WTC11 (cell line): ENCODE measurements around the gene ZCCHC8. TPM values are rescaled to one million over a fixed set of nuclear protein-coding genes. Genes with fewer than 3 reads are reported as not detected.
"Not testable (repeated sequence)": the region's sequence is repeated elsewhere in the genome, so short reads cannot be mapped to it uniquely, and the experiment has no call there.

ENCODE experiments used
- ATAC-seq: fragments of 200-7000 bp; cut with Tn5 transposase; 2 replicates; pipeline ENCODE4 v1.10.0; 2021; ENCODE audit warnings: mild to moderate bottlenecking, moderate library complexity
- CTCF ChIA-PET: fragments of 300-600 bp; sonication (Branson Sonifier 250); formaldehyde crosslinking; loops from one replicate; lab custom pipeline; 2021; ENCODE audit warnings: antibody characterized with exemption; lab: Charles Lee
- POLR2A ChIA-PET: fragments of 350-600 bp; sonication (Branson Sonifier 250); formaldehyde crosslinking; loops from one replicate; lab custom pipeline; 2021; ENCODE audit warnings: antibody characterized with exemption; lab: Charles Lee
- DNase-seq: peaks from one replicate; pipeline ENCODE4 v3.0.0; 2021; ENCODE audit warnings: low spot score
- H3K27ac Mint-ChIP-seq: 2 replicates; pipeline ENCODE4 v1.8.0; 2021; ENCODE audit warnings: mixed read lengths
- H3K27me3 Mint-ChIP-seq: 2 replicates; pipeline ENCODE4 v1.8.0; 2021; ENCODE audit warnings: low read depth, mild to moderate bottlenecking, moderate library complexity, mixed read lengths
- H3K36me3 Mint-ChIP-seq: 2 replicates; pipeline ENCODE4 v1.8.0; 2021; ENCODE audit warnings: mixed read lengths
- H3K4me1 Mint-ChIP-seq: 2 replicates; pipeline ENCODE4 v1.8.0; 2022; ENCODE audit warnings: mixed read lengths
- H3K4me3 Mint-ChIP-seq: 2 replicates; pipeline ENCODE4 v1.8.0; 2021; ENCODE audit warnings: mild to moderate bottlenecking, moderate library complexity, mixed read lengths
- H3K9me3 Mint-ChIP-seq: 2 replicates; pipeline ENCODE4 v1.8.0; 2021; ENCODE audit warnings: mixed read lengths
- MYBL2 ChIP-seq: sonication (generic); formaldehyde crosslinking; IDR thresholded peaks from 2 replicates; pipeline ENCODE4 v1.8.1; 2023; ENCODE audit warnings: mild to moderate bottlenecking, moderate library complexity, missing genetic modification reagents
- NFATC4 ChIP-seq: fragments of 250-450 bp; sonication (Bioruptor Pico); IDR thresholded peaks from 2 replicates; pipeline ENCODE4 v1.9.0; 2021; ENCODE audit warnings: mild to moderate bottlenecking
- NR2C2 ChIP-seq: sonication (generic); formaldehyde crosslinking; IDR thresholded peaks from 2 replicates; pipeline ENCODE4 v1.8.0; 2022; ENCODE audit warnings: mild to moderate bottlenecking, missing genetic modification reagents
- SOX15 ChIP-seq: fragments of 250-450 bp; sonication (Bioruptor Pico); IDR thresholded peaks from 2 replicates; pipeline ENCODE4 v1.9.0; 2021; ENCODE audit warnings: mild to moderate bottlenecking
- SP1 ChIP-seq: sonication (generic); formaldehyde crosslinking; conservative IDR thresholded peaks from 2 replicates; pipeline ENCODE4 v1.8.1; 2022; ENCODE audit warnings: missing genetic modification reagents
- ZNF121 ChIP-seq: sonication (generic); formaldehyde crosslinking; IDR thresholded peaks from 2 replicates; pipeline ENCODE4 v1.8.0; 2023; ENCODE audit warnings: missing genetic modification reagents
- ZNF671 ChIP-seq: fragments of 250-450 bp; sonication (Bioruptor Pico); IDR thresholded peaks from 2 replicates; pipeline ENCODE4 v1.8.0; 2021; ENCODE audit warnings: mild to moderate bottlenecking
- total RNA-seq: library from RNA; stranded (reverse); gene quantifications from 3 replicates; pipeline ENCODE4 v1.2.3, GENCODE V29; 2021
- TF ChIP-seq, protein P1 (sequence below): sonication (generic); formaldehyde crosslinking; IDR thresholded peaks from 2 replicates; pipeline ENCODE4 v1.8.0; 2022; ENCODE audit warnings: mild to moderate bottlenecking, missing genetic modification reagents
- TF ChIP-seq, protein P2 (sequence below): sonication (generic); formaldehyde crosslinking; IDR thresholded peaks from 2 replicates; pipeline ENCODE4 v1.8.1; 2022; ENCODE audit warnings: low read depth, mild to moderate bottlenecking, moderate library complexity, missing genetic modification reagents, borderline replicate concordance
- TF ChIP-seq, protein P3 (sequence below): sonication (generic); formaldehyde crosslinking; IDR thresholded peaks from 2 replicates; pipeline ENCODE4 v1.8.1; 2023; ENCODE audit warnings: mild to moderate bottlenecking, missing genetic modification reagents
- TF ChIP-seq, protein P4 (sequence below): fragments of 250-450 bp; sonication (Bioruptor Pico); IDR thresholded peaks from 2 replicates; pipeline ENCODE4 v1.9.0; 2021; ENCODE audit warnings: mild to moderate bottlenecking
- TF ChIP-seq, protein P5 (sequence below): fragments of 250-450 bp; sonication (Bioruptor Pico); IDR thresholded peaks from 2 replicates; pipeline ENCODE4 v1.9.0; 2021; ENCODE audit warnings: mild to moderate bottlenecking, borderline replicate concordance
- TF ChIP-seq, protein P6 (sequence below): sonication (generic); formaldehyde crosslinking; IDR thresholded peaks from 2 replicates; pipeline ENCODE4 v1.8.1; 2023; ENCODE audit warnings: mild to moderate bottlenecking, moderate library complexity, missing genetic modification reagents
- TF ChIP-seq, protein P7 (sequence below): sonication (generic); formaldehyde crosslinking; IDR thresholded peaks from 2 replicates; pipeline ENCODE4 v1.8.1; 2022; ENCODE audit warnings: low read depth, missing genetic modification reagents, borderline replicate concordance

Gene ZCCHC8
- total RNA-seq, 1 experiment from 2014 or later = 28.4 TPM

DNA sequence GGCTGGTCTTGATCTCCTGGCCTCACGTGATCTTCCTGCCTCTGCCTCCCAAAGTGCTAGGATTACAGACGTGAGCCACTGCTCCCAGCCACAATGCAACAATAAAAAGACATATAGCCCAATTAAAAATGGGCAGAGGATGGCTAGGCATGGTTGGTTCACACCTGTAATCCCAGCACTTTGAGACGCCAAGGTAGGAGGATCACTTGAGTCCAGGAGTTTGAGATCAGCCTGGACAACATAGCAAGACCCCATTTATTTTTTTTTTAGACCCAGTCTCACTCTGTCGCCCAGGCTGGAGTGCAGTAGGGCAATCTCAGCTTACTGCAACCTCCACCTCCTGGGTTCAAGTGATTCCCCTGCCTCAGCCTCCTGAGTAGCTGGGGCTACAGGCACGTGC is 56.7 kb downstream of the ZCCHC8 start:
- H3K9me3 Mint-ChIP-seq, CTCF ChIA-PET, DNase-seq, H3K36me3 Mint-ChIP-seq, H3K27me3 Mint-ChIP-seq, ATAC-seq, POLR2A ChIA-PET, H3K4me3 Mint-ChIP-seq, H3K27ac Mint-ChIP-seq, H3K4me1 Mint-ChIP-seq: not testable (repeated sequence)
- TF ChIP-seq ZNF121 (CRISPR knock-in tag) = 0 out of 2 replicates have a peak, but pooled peaks have one; percentile 27

DNA sequence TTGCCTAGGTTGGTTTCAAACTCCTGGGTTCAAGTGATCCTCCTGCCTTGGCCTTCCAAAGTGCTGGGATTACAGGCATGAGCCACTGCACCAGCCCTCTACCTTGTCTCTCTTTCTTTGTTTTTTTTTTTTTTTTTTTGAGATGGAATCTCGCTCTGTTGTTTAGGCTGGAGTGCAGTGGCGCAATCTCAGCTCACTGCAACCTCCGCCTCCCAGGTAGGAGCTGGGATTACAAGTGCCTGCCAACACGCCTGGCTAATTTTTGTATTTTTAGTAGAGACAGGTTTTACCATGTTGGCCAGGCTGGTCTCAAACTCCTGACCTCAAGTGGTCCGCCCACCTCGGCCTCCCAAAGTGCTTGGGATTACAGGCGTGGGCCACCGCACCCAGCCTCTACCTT is 61.9 kb downstream of the ZCCHC8 start:
- H3K27me3 Mint-ChIP-seq, H3K27ac Mint-ChIP-seq, ATAC-seq, H3K36me3 Mint-ChIP-seq, H3K9me3 Mint-ChIP-seq, DNase-seq, H3K4me1 Mint-ChIP-seq, H3K4me3 Mint-ChIP-seq, POLR2A ChIA-PET: not testable (repeated sequence)
- CTCF ChIA-PET = interaction anchor here (0.6 to 0.7 kb wide), 2 partner anchors 25 to 39 kb away, joined by 3 read pairs; no protein-coding TSS in a partner anchor

DNA sequence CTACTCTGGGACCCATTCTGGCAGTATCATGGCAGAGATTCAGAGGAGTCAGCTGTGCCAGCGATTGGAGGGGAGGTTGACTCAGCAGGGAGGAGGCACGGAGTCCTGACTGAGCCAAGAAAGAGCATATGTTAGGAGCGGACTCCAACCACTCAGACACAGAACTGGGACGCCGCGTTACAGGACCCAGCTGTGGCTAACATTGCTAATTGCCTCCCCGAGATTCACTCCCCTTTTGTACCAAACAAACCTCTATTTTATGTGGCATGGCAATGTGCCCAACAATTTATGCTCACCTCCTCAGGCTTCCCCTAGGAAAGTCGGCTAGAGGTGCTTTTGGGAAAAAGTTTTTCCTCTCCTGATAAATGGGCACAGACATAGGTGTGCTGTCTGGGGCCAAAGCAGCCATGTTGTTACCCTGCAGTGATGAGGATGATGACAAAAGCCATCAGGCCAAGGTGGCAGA is 63.0 kb downstream of the ZCCHC8 start:
- Mint-ChIP-seq H3K36me3 (no peaks in the 10 kb centered on the region), H3K9me3 (no peaks in the 10 kb centered on the region), H3K27me3 (no peaks in the 10 kb centered on the region), H3K4me1 (no peaks in the 10 kb centered on the region), H3K27ac (no peak overlapping the region), H3K4me3 (no peak overlapping the region)
- ChIA-PET CTCF (no interaction called here), POLR2A (interaction anchor here (0.6 kb wide), 1 partner anchor 24 kb away, joined by 4 read pairs; no protein-coding TSS in a partner anchor)
- TF ChIP-seq NR2C2 (CRISPR knock-in tag) (no peak), ZNF671 (CRISPR knock-in tag) (no peak), SOX15 (no peak)
- TF ChIP-seq, protein P1, sequence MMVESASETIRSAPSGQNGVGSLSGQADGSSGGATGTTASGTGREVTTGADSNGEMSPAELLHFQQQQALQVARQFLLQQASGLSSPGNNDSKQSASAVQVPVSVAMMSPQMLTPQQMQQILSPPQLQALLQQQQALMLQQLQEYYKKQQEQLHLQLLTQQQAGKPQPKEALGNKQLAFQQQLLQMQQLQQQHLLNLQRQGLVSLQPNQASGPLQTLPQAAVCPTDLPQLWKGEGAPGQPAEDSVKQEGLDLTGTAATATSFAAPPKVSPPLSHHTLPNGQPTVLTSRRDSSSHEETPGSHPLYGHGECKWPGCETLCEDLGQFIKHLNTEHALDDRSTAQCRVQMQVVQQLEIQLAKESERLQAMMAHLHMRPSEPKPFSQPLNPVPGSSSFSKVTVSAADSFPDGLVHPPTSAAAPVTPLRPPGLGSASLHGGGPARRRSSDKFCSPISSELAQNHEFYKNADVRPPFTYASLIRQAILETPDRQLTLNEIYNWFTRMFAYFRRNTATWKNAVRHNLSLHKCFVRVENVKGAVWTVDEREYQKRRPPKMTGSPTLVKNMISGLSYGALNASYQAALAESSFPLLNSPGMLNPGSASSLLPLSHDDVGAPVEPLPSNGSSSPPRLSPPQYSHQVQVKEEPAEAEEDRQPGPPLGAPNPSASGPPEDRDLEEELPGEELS = no peak
- TF ChIP-seq, protein P2, sequence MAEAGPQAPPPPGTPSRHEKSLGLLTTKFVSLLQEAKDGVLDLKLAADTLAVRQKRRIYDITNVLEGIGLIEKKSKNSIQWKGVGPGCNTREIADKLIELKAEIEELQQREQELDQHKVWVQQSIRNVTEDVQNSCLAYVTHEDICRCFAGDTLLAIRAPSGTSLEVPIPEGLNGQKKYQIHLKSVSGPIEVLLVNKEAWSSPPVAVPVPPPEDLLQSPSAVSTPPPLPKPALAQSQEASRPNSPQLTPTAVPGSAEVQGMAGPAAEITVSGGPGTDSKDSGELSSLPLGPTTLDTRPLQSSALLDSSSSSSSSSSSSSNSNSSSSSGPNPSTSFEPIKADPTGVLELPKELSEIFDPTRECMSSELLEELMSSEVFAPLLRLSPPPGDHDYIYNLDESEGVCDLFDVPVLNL = no peak
- TF ChIP-seq, protein P3, sequence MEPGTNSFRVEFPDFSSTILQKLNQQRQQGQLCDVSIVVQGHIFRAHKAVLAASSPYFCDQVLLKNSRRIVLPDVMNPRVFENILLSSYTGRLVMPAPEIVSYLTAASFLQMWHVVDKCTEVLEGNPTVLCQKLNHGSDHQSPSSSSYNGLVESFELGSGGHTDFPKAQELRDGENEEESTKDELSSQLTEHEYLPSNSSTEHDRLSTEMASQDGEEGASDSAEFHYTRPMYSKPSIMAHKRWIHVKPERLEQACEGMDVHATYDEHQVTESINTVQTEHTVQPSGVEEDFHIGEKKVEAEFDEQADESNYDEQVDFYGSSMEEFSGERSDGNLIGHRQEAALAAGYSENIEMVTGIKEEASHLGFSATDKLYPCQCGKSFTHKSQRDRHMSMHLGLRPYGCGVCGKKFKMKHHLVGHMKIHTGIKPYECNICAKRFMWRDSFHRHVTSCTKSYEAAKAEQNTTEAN (CRISPR knock-in tag) = no peak
- ATAC-seq (no peak), DNase-seq (no peak)

DNA sequence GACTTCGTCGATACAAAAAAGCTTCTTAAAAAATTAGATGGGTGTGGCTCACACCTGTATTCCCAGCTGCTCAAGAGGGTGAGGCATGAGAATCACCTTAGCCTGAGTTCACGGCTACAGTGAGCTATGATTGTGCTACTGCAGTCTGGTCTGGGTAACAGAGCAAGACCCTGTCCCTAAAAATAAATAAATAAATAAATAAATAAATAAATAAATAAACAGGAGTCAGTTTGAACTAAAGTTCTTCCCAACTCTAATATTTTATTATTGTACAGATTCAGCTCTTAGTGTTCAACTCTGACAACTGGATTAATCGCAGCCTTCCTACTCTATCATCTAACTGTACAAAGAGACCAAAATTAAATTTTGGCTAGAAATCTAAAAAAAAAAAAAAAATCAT is 65.5 kb downstream of the ZCCHC8 start:
- H3K27ac Mint-ChIP-seq = no peak overlapping the region
- no peak overlapping the region for H3K4me3 Mint-ChIP-seq
- ATAC-seq = no peak
- H3K36me3 Mint-ChIP-seq = no peaks in the 10 kb centered on the region
- no peaks in the 10 kb centered on the region for H3K9me3 Mint-ChIP-seq
- CTCF ChIA-PET = no interaction called here
- no peaks in the 10 kb centered on the region for H3K27me3 Mint-ChIP-seq
- no peaks in the 10 kb centered on the region for H3K4me1 Mint-ChIP-seq
- DNase-seq = no peak
- POLR2A ChIA-PET = no interaction called here
- TF ChIP-seq, protein P4, sequence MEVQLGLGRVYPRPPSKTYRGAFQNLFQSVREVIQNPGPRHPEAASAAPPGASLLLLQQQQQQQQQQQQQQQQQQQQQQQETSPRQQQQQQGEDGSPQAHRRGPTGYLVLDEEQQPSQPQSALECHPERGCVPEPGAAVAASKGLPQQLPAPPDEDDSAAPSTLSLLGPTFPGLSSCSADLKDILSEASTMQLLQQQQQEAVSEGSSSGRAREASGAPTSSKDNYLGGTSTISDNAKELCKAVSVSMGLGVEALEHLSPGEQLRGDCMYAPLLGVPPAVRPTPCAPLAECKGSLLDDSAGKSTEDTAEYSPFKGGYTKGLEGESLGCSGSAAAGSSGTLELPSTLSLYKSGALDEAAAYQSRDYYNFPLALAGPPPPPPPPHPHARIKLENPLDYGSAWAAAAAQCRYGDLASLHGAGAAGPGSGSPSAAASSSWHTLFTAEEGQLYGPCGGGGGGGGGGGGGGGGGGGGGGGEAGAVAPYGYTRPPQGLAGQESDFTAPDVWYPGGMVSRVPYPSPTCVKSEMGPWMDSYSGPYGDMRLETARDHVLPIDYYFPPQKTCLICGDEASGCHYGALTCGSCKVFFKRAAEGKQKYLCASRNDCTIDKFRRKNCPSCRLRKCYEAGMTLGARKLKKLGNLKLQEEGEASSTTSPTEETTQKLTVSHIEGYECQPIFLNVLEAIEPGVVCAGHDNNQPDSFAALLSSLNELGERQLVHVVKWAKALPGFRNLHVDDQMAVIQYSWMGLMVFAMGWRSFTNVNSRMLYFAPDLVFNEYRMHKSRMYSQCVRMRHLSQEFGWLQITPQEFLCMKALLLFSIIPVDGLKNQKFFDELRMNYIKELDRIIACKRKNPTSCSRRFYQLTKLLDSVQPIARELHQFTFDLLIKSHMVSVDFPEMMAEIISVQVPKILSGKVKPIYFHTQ (CRISPR knock-in tag) = no peak
- TF ChIP-seq, protein P5, sequence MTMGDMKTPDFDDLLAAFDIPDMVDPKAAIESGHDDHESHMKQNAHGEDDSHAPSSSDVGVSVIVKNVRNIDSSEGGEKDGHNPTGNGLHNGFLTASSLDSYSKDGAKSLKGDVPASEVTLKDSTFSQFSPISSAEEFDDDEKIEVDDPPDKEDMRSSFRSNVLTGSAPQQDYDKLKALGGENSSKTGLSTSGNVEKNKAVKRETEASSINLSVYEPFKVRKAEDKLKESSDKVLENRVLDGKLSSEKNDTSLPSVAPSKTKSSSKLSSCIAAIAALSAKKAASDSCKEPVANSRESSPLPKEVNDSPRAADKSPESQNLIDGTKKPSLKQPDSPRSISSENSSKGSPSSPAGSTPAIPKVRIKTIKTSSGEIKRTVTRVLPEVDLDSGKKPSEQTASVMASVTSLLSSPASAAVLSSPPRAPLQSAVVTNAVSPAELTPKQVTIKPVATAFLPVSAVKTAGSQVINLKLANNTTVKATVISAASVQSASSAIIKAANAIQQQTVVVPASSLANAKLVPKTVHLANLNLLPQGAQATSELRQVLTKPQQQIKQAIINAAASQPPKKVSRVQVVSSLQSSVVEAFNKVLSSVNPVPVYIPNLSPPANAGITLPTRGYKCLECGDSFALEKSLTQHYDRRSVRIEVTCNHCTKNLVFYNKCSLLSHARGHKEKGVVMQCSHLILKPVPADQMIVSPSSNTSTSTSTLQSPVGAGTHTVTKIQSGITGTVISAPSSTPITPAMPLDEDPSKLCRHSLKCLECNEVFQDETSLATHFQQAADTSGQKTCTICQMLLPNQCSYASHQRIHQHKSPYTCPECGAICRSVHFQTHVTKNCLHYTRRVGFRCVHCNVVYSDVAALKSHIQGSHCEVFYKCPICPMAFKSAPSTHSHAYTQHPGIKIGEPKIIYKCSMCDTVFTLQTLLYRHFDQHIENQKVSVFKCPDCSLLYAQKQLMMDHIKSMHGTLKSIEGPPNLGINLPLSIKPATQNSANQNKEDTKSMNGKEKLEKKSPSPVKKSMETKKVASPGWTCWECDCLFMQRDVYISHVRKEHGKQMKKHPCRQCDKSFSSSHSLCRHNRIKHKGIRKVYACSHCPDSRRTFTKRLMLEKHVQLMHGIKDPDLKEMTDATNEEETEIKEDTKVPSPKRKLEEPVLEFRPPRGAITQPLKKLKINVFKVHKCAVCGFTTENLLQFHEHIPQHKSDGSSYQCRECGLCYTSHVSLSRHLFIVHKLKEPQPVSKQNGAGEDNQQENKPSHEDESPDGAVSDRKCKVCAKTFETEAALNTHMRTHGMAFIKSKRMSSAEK (CRISPR knock-in tag) = no peak
- TF ChIP-seq MYBL2 (CRISPR knock-in tag) (no peak), NFATC4 (CRISPR knock-in tag) (no peak), SP1 (no peak)
- TF ChIP-seq, protein P6, sequence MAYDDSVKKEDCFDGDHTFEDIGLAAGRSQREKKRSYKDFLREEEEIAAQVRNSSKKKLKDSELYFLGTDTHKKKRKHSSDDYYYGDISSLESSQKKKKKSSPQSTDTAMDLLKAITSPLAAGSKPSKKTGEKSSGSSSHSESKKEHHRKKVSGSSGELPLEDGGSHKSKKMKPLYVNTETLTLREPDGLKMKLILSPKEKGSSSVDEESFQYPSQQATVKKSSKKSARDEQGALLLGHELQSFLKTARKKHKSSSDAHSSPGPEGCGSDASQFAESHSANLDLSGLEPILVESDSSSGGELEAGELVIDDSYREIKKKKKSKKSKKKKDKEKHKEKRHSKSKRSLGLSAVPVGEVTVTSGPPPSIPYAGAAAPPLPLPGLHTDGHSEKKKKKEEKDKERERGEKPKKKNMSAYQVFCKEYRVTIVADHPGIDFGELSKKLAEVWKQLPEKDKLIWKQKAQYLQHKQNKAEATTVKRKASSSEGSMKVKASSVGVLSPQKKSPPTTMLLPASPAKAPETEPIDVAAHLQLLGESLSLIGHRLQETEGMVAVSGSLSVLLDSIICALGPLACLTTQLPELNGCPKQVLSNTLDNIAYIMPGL (CRISPR knock-in tag) = no peak
- TF ChIP-seq, protein P7, sequence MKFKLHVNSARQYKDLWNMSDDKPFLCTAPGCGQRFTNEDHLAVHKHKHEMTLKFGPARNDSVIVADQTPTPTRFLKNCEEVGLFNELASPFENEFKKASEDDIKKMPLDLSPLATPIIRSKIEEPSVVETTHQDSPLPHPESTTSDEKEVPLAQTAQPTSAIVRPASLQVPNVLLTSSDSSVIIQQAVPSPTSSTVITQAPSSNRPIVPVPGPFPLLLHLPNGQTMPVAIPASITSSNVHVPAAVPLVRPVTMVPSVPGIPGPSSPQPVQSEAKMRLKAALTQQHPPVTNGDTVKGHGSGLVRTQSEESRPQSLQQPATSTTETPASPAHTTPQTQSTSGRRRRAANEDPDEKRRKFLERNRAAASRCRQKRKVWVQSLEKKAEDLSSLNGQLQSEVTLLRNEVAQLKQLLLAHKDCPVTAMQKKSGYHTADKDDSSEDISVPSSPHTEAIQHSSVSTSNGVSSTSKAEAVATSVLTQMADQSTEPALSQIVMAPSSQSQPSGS (CRISPR knock-in tag) = no peak
